HepG2 (cell line): ENCODE measurements around the gene RERE. TPM values are rescaled to one million over a fixed set of nuclear protein-coding genes. Genes with fewer than 3 reads are reported as not detected.

Source experiments
- ATAC-seq: fragments of 200-7000 bp; cut with Tn5 transposase; 3 replicates; pipeline ENCODE4 v1.9.1; 2020; ENCODE audit warnings: mild to moderate bottlenecking, moderate library complexity
- BruUV-seq: library from RNA; stranded (reverse); fragments of 400-500 nt; replicated peaks from 2 replicates; lab custom pipeline; 2021; lab: Mats Ljungman, UMichigan
- CTCF ChIA-PET: fragments of 300-600 bp; formaldehyde crosslinking; extraction: SDS; loops from one replicate; lab custom pipeline; 2021; ENCODE audit warnings: low total read pairs, inconsistent platforms, low intra/inter-chr PET ratio; lab: Yijun Ruan, JAX
- POLR2A ChIA-PET: fragments of 350-600 bp; sonication (Branson Sonifier 250); formaldehyde crosslinking; loops from one replicate; lab custom pipeline; 2020; ENCODE audit warnings: antibody characterized with exemption, inconsistent platforms; lab: Yijun Ruan, JAX
- DNase-seq: peaks from one replicate; pipeline ENCODE4 v3.0.0-alpha.2; 2015; ENCODE audit warnings: low spot score
- FAIRE-seq: peaks from 3 replicates; lab custom pipeline; 2011; peaks lifted over from hg19 to GRCh38; lab: Jason Lieb, UNC
- H2AFZ ChIP-seq: one replicate; pipeline ENCODE4 v1.6.1; 2011; ENCODE audit warnings: low read length, inconsistent platforms
- H3K27ac ChIP-seq: fragments of 300-600 bp; 3 replicates; pipeline ENCODE4 v1.8.0; 2011; ENCODE audit warnings: mixed run types, mild to moderate bottlenecking, mixed read lengths, low read length, inconsistent platforms; ENCODE audit not compliant: insufficient read depth; ENCODE audit errors: extremely low read length
- H3K27me3 ChIP-seq, 2 experiments: fragments of 200-600 bp in 1 of 2; 2 replicates in 1 of 2; 3 replicates in 1 of 2; pipeline versions ENCODE4 v1.6.0 to v1.8.0; 2011; ENCODE audit warnings: low read length in 2 of 2, mild to moderate bottlenecking in 2 of 2, moderate library complexity in 2 of 2, inconsistent platforms in 1 of 2; ENCODE audit not compliant: insufficient read depth in 2 of 2, control insufficient read depth in 1 of 2
- H3K36me3 ChIP-seq, 2 experiments: fragments of 200-600 bp in 1 of 2; replicated peaks in 1 of 2; 2 replicates in 1 of 2; 3 replicates in 1 of 2; pipeline versions ENCODE4 v1.5.1 to v1.8.0; 2011; ENCODE audit warnings: low read length in 2 of 2, inconsistent platforms in 1 of 2; ENCODE audit not compliant: insufficient read depth in 2 of 2, control insufficient read depth in 1 of 2
- H3K4me1 ChIP-seq: 2 replicates; pipeline ENCODE4 v1.5.1; 2012; ENCODE audit warnings: low read length, inconsistent platforms; ENCODE audit not compliant: insufficient read depth
- H3K4me2 ChIP-seq: 2 replicates; pipeline ENCODE4 v1.6.0; 2011; ENCODE audit warnings: low read depth, low read length, inconsistent platforms
- H3K4me3 ChIP-seq, 3 experiments: fragments of 200-600 bp in 1 of 3; sonication (generic), shearing (Covaris generic) in 1 of 3; replicated peaks in 1 of 3; 2 replicates each; pipeline ENCODE4 v1.5.1; 2011 to 2016; ENCODE audit warnings: low read length in 3 of 3, inconsistent platforms in 2 of 3, low read depth in 2 of 3, mild to moderate bottlenecking in 2 of 3, control low read depth in 1 of 3, mixed read lengths in 1 of 3; ENCODE audit not compliant: insufficient read depth in 1 of 3
- H3K79me2 ChIP-seq: one replicate; pipeline ENCODE4 v1.6.1; 2011; ENCODE audit warnings: low read length, inconsistent platforms; ENCODE audit not compliant: insufficient read depth
- H3K9ac ChIP-seq: 2 replicates; pipeline ENCODE4 v1.6.0; 2011; ENCODE audit warnings: mild to moderate bottlenecking, low read depth, low read length, inconsistent platforms; ENCODE audit not compliant: insufficient read depth
- H3K9me3 ChIP-seq: 2 replicates; pipeline ENCODE4 v1.5.1; 2012; ENCODE audit warnings: mild to moderate bottlenecking, low read length
- H4K20me1 ChIP-seq: 2 replicates; pipeline ENCODE4 v1.6.0; 2011; ENCODE audit warnings: inconsistent platforms, mild to moderate bottlenecking, low read length, moderate library complexity; ENCODE audit not compliant: insufficient read depth
- FOXK1 ChIP-seq: sonication (generic); formaldehyde crosslinking; IDR thresholded peaks from 2 replicates; pipeline ENCODE4 v1.4.0; 2020; ENCODE audit warnings: low read depth, missing genetic modification reagents, borderline replicate concordance
- FOXK2 ChIP-seq: fragments of 450-650 bp; IDR thresholded peaks from 2 replicates; pipeline ENCODE4 v1.6.1; 2016
- MATR3 ChIP-seq: sonication (generic); formaldehyde crosslinking; IDR thresholded peaks from 2 replicates; pipeline ENCODE4 v1.4.0; 2020; ENCODE audit warnings: missing genetic modification reagents
- RFX3 ChIP-seq: IDR thresholded peaks from 2 replicates; pipeline ENCODE4 v1.6.1; 2016; ENCODE audit warnings: missing biosample characterization, missing genetic modification reagents
- SSRP1 ChIP-seq: IDR thresholded peaks from 2 replicates; pipeline ENCODE4 v1.6.1; 2016; ENCODE audit warnings: control low read depth
- ZMYM4 ChIP-seq: sonication (generic); formaldehyde crosslinking; IDR thresholded peaks from 2 replicates; pipeline ENCODE4 v1.8.1; 2023; ENCODE audit warnings: mild to moderate bottlenecking, missing genetic modification reagents
- ZNF207 ChIP-seq: fragments of 450-650 bp; IDR thresholded peaks from 2 replicates; pipeline ENCODE4 v1.6.1; 2016; ENCODE audit warnings: antibody characterized with exemption, borderline replicate concordance
- ZNF547 ChIP-seq: sonication (generic); formaldehyde crosslinking; IDR thresholded peaks from 2 replicates; pipeline ENCODE4 v1.5.1; 2020; ENCODE audit warnings: mild to moderate bottlenecking, missing genetic modification reagents
- WGBS: methylation state at CpG from one replicate; pipeline ENCODE4 v1.1.6; 2017; ENCODE audit warnings: low lambda C conversion rate; 5-methylcytosine and 5-hydroxymethylcytosine counted together
- in situ Hi-C: cut with HindIII; loops from 2 replicates; pipeline ENCODE4 v1.10.0; 2017; ENCODE audit warnings: low pct_unique_long_range_greater_than_20kb; ENCODE audit not compliant: extremely low pct_ligation_motif_present
- intact Hi-C: fragments of 100-400 bp; cut with micrococcal nuclease; formaldehyde crosslinking; loops from one replicate; pipeline ENCODE4 v1.10.0; 2022; ENCODE audit not compliant: unreplicated experiment
- polyA plus RNA-seq, 8 experiments: library from polyadenylated mRNA; depleted of rRNA in 3 of 8; stranded (reverse) in 7 of 8; unstranded in 1 of 8; fragments of >200 nt; fragmentation: Illumina TruSeq in 4 of 8; extraction: Trizol in 4 of 8; gene quantifications; 2 replicates each; pipeline versions ENCODE4 v1.2.1 to v1.2.3, GENCODE V29; 2011 to 2016; ENCODE audit warnings: low read depth in 4 of 8, missing spikeins in 1 of 8, mixed read lengths in 1 of 8; ENCODE audit not compliant: insufficient read depth in 1 of 8
- total RNA-seq, 5 experiments: library from RNA; depleted of rRNA; stranded (reverse); fragments of >200 nt; fragmentation: Illumina TruSeq; extraction: Trizol; gene quantifications; 2 replicates each; pipeline ENCODE4 v1.2.3, GENCODE V29; 2016; ENCODE audit warnings: low read depth in 1 of 5
- TF ChIP-seq, protein P1 (sequence below): sonication (generic); formaldehyde crosslinking; IDR thresholded peaks from 2 replicates; pipeline ENCODE4 v1.4.0; 2020; ENCODE audit warnings: mild to moderate bottlenecking, missing genetic modification reagents
- TF ChIP-seq, protein P2 (sequence below): IDR thresholded peaks from 2 replicates; pipeline ENCODE4 v1.6.1; 2016; ENCODE audit warnings: missing genetic modification reagents, missing compliant biosample characterization
- TF ChIP-seq, protein P3 (sequence below): sonication (generic); formaldehyde crosslinking; IDR thresholded peaks from 2 replicates; pipeline ENCODE4 v1.4.0; 2020; ENCODE audit warnings: missing genetic modification reagents
- TF ChIP-seq, protein P4 (sequence below): sonication (generic); formaldehyde crosslinking; IDR thresholded peaks from 2 replicates; pipeline ENCODE4 v1.4.0; 2020; ENCODE audit warnings: missing genetic modification reagents; ENCODE audit errors: not compliant biosample characterization
- TF ChIP-seq, protein P5 (sequence below): sonication (generic); IDR thresholded peaks from 2 replicates; pipeline ENCODE4 v1.6.1; 2016; ENCODE audit warnings: low read depth, borderline replicate concordance

Gene RERE
- total and polyA plus RNA-seq, 2 of the 13 experiments (the other 11 are each of a cell fraction or from before 2014, with no cell fraction given): 18.3 to 21.9 TPM

DNA sequence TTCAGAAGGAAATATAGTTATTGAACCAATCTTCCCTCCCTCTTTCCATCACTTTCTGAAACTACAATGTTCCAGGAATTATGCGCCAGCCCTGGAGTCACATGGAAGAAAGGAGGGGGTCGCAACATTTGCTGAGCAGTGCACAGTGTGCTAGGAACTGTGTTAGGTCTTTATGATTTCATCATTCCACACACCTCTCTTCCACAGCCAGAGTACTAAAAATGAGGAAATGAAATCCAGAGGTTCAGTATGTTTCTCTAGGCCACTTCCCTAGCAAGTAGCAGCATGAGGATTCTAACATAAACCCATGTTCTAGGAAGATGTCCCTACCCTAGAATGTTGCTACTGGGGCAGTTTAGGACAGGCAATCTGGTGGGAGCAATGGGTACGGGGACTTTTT, 341.4 kb downstream of the RERE start (continued):
- TF ChIP-seq, protein P1, sequence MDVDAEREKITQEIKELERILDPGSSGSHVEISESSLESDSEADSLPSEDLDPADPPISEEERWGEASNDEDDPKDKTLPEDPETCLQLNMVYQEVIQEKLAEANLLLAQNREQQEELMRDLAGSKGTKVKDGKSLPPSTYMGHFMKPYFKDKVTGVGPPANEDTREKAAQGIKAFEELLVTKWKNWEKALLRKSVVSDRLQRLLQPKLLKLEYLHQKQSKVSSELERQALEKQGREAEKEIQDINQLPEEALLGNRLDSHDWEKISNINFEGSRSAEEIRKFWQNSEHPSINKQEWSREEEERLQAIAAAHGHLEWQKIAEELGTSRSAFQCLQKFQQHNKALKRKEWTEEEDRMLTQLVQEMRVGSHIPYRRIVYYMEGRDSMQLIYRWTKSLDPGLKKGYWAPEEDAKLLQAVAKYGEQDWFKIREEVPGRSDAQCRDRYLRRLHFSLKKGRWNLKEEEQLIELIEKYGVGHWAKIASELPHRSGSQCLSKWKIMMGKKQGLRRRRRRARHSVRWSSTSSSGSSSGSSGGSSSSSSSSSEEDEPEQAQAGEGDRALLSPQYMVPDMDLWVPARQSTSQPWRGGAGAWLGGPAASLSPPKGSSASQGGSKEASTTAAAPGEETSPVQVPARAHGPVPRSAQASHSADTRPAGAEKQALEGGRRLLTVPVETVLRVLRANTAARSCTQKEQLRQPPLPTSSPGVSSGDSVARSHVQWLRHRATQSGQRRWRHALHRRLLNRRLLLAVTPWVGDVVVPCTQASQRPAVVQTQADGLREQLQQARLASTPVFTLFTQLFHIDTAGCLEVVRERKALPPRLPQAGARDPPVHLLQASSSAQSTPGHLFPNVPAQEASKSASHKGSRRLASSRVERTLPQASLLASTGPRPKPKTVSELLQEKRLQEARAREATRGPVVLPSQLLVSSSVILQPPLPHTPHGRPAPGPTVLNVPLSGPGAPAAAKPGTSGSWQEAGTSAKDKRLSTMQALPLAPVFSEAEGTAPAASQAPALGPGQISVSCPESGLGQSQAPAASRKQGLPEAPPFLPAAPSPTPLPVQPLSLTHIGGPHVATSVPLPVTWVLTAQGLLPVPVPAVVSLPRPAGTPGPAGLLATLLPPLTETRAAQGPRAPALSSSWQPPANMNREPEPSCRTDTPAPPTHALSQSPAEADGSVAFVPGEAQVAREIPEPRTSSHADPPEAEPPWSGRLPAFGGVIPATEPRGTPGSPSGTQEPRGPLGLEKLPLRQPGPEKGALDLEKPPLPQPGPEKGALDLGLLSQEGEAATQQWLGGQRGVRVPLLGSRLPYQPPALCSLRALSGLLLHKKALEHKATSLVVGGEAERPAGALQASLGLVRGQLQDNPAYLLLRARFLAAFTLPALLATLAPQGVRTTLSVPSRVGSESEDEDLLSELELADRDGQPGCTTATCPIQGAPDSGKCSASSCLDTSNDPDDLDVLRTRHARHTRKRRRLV (CRISPR knock-in tag): no peak
- TF ChIP-seq RFX3 (CRISPR knock-in tag) (no peak), FOXK1 (no peak)

DNA sequence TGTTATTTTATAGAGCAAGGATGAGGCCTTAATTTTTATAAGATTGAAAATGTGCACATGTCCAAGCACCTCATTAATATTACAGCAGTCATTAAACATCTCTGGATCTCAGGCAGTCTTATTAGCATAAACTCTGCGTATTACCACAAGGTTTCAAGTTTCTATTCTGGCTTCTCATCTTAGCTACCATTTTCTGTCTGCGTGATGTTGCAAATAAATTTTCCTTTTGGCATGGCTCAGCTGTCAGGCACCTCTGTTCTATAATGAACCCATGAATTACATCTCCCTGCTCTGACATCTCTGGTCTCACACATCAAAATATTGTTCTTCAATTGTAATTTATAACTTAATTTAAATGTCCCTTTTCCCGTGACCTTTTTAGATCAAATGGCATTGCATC, 343.1 kb downstream of the RERE start:
- ATAC-seq (no peak), DNase-seq (no peak), FAIRE-seq (no peak)
- Histone ChIP-seq H3K4me1 (peaks cover 55% of the 10 kb centered on the region), H2AFZ (no peak overlapping the region), H3K4me3 (no peak overlapping the region), H3K9ac (no peak overlapping the region), H3K9me3 (no peaks in the 10 kb centered on the region), H3K27me3 (no peaks in the 10 kb centered on the region), H3K27ac (no peak overlapping the region), H3K4me2 (no peak overlapping the region), H3K36me3 (peaks cover 1 to 8% of the 10 kb centered on the region in 2 experiments; a peak in 3 of 5 replicates), H4K20me1 (peaks cover 50% of the 10 kb centered on the region), H3K79me2 (peaks cover 26% of the 10 kb centered on the region)
- ChIA-PET POLR2A (interaction anchor here (1.6 kb wide), 1 partner anchor 13 kb away, joined by 3 read pairs; no protein-coding TSS in a partner anchor), CTCF (no interaction called here)
- intact Hi-C loops (no loop called here), in situ Hi-C loops (no loop called here)
- TF ChIP-seq, protein P2, sequence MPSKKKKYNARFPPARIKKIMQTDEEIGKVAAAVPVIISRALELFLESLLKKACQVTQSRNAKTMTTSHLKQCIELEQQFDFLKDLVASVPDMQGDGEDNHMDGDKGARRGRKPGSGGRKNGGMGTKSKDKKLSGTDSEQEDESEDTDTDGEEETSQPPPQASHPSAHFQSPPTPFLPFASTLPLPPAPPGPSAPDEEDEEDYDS (CRISPR knock-in tag): no peak
- TF ChIP-seq MATR3 (CRISPR knock-in tag) (no peak), ZNF207 (no peak), ZNF547 (CRISPR knock-in tag) (no peak), SSRP1 (CRISPR knock-in tag) (no peak), FOXK2 (no peak), ZMYM4 (CRISPR knock-in tag) (no peak)
- TF ChIP-seq, protein P3, sequence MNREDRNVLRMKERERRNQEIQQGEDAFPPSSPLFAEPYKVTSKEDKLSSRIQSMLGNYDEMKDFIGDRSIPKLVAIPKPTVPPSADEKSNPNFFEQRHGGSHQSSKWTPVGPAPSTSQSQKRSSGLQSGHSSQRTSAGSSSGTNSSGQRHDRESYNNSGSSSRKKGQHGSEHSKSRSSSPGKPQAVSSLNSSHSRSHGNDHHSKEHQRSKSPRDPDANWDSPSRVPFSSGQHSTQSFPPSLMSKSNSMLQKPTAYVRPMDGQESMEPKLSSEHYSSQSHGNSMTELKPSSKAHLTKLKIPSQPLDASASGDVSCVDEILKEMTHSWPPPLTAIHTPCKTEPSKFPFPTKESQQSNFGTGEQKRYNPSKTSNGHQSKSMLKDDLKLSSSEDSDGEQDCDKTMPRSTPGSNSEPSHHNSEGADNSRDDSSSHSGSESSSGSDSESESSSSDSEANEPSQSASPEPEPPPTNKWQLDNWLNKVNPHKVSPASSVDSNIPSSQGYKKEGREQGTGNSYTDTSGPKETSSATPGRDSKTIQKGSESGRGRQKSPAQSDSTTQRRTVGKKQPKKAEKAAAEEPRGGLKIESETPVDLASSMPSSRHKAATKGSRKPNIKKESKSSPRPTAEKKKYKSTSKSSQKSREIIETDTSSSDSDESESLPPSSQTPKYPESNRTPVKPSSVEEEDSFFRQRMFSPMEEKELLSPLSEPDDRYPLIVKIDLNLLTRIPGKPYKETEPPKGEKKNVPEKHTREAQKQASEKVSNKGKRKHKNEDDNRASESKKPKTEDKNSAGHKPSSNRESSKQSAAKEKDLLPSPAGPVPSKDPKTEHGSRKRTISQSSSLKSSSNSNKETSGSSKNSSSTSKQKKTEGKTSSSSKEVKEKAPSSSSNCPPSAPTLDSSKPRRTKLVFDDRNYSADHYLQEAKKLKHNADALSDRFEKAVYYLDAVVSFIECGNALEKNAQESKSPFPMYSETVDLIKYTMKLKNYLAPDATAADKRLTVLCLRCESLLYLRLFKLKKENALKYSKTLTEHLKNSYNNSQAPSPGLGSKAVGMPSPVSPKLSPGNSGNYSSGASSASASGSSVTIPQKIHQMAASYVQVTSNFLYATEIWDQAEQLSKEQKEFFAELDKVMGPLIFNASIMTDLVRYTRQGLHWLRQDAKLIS: no peak
- TF ChIP-seq, protein P4, sequence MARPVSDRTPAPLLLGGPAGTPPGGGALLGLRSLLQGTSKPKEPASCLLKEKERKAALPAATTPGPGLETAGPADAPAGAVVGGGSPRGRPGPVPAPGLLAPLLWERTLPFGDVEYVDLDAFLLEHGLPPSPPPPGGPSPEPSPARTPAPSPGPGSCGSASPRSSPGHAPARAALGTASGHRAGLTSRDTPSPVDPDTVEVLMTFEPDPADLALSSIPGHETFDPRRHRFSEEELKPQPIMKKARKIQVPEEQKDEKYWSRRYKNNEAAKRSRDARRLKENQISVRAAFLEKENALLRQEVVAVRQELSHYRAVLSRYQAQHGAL (CRISPR knock-in tag): no peak
- TF ChIP-seq, protein P5, sequence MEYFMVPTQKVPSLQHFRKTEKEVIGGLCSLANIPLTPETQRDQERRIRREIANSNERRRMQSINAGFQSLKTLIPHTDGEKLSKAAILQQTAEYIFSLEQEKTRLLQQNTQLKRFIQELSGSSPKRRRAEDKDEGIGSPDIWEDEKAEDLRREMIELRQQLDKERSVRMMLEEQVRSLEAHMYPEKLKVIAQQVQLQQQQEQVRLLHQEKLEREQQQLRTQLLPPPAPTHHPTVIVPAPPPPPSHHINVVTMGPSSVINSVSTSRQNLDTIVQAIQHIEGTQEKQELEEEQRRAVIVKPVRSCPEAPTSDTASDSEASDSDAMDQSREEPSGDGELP: no peak
- BruUV-seq: no TSS peak
- WGBS: 97% methylated on average over 3 of the region's 3 CpGs
